ENCODE data around the gene C19orf33. TPM values are rescaled to one million over a fixed set of nuclear protein-coding genes. Genes with fewer than 3 reads are reported as not detected.
A peak's percentile ranks its signal among the peaks of the same experiment; 100 is the strongest.

C19orf33 gene
- total and polyA plus RNA-seq, 2 donors from 2014 or later = 40.3 to 43.9 TPM

- Histone ChIP-seq H3K27me3 (ENCODE audit: control insufficient read depth, insufficient read depth, low read length) (no peaks in the 10 kb centered on the region), H3K9ac (ENCODE audit: low read length in 3 of 3) (peak overlapping the region in 1 of 3 donors; percentile 42), H3K4me1 (ENCODE audit: control insufficient read depth in 2 of 3, insufficient read depth in 2 of 3, low read depth in 1 of 3, low read length in 3 of 3) (peaks cover 0 to 45% (median 43%) of the 10 kb centered on the region in 3 donors), H3K27ac (ENCODE audit: low read depth in 2 of 2, low read length in 2 of 2) (peak overlapping the region; percentile 61 to 65), H3K9me3 (ENCODE audit: control insufficient read depth in 2 of 3, insufficient read depth in 1 of 3, low read length in 3 of 3) (no peaks in the 10 kb centered on the region), H3K36me3 (ENCODE audit: control insufficient read depth in 2 of 3, insufficient read depth in 3 of 3, low read length in 3 of 3) (peaks cover 0 to 3% (median 0%) of the 10 kb centered on the region in 3 donors), H3K4me3 (ENCODE audit: low read length in 3 of 3) (no peak overlapping the region)
- intact Hi-C loops (cut with DNase I) = no loop called here
- TF ChIP-seq, protein P1, sequence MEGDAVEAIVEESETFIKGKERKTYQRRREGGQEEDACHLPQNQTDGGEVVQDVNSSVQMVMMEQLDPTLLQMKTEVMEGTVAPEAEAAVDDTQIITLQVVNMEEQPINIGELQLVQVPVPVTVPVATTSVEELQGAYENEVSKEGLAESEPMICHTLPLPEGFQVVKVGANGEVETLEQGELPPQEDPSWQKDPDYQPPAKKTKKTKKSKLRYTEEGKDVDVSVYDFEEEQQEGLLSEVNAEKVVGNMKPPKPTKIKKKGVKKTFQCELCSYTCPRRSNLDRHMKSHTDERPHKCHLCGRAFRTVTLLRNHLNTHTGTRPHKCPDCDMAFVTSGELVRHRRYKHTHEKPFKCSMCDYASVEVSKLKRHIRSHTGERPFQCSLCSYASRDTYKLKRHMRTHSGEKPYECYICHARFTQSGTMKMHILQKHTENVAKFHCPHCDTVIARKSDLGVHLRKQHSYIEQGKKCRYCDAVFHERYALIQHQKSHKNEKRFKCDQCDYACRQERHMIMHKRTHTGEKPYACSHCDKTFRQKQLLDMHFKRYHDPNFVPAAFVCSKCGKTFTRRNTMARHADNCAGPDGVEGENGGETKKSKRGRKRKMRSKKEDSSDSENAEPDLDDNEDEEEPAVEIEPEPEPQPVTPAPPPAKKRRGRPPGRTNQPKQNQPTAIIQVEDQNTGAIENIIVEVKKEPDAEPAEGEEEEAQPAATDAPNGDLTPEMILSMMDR (IDR thresholded peaks at IDR 0.05; ENCODE audit: borderline replicate concordance, extremely low read depth, insufficient read depth) = no peak
- DNase-seq (no peak), FAIRE-seq (no peak)
Observed at GRCh38 chr19:38277549-38277948, 26.5 kb upstream of the C19orf33 start.

DNA sequence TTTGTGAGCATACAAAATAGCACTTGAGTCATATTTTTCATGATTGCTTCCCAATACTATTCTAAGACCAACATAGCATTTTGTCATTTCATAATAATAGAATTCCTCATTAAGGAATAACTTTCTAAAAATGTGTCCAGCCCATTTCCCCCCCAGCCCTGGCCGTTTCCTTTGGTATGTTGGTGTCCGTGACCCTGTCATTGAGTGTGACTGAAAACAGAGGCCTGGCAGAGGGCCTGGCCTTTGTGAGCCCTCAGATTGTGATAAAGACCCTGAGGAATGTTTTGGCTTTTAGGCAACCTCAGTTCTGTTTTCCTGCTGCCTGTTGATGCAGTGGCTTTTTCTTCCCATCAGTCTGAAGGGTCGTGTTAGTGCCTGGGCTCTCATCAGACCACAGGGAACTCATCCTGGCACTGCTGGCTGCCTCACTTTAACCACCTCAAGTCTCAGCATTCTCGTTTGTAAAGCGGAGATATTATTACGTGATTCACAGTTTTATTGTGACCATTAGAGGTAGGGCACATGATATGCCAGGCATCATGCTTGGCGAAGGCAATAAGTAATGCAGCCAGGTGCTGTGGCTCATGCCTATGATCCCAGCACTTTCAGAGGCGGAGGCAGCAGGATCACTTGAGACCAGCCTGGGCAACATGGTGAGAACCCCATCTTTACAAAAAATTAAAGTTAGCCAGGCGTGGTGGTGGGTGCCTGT lies 25.9 kb upstream of the C19orf33 start:
- Histone ChIP-seq H3K4me3 (ENCODE audit: low read length in 3 of 3) (no peak overlapping the region), H3K36me3 (ENCODE audit: control insufficient read depth in 2 of 3, insufficient read depth in 3 of 3, low read length in 3 of 3) (peaks cover 0 to 3% (median 0%) of the 10 kb centered on the region in 3 donors), H3K9me3 (ENCODE audit: control insufficient read depth in 2 of 3, insufficient read depth in 1 of 3, low read length in 3 of 3) (no peaks in the 10 kb centered on the region), H3K4me1 (ENCODE audit: control insufficient read depth in 2 of 3, insufficient read depth in 2 of 3, low read depth in 1 of 3, low read length in 3 of 3) (peaks cover 0 to 44% (median 43%) of the 10 kb centered on the region in 3 donors), H3K9ac (ENCODE audit: low read length in 3 of 3) (peak overlapping the region in 1 of 3 donors; percentile 42), H3K27me3 (ENCODE audit: control insufficient read depth, insufficient read depth, low read length) (no peaks in the 10 kb centered on the region), H3K27ac (ENCODE audit: low read depth in 2 of 2, low read length in 2 of 2) (peak overlapping the region; percentile 61 to 65)
- intact Hi-C loops (cut with DNase I) = no loop called here
- peak in 2 of 5 donors; percentile 59 to 93 for DNase-seq
- TF ChIP-seq, protein P1 (IDR thresholded peaks at IDR 0.05; ENCODE audit: borderline replicate concordance, extremely low read depth, insufficient read depth) = no peak
- FAIRE-seq = no peak

DNA sequence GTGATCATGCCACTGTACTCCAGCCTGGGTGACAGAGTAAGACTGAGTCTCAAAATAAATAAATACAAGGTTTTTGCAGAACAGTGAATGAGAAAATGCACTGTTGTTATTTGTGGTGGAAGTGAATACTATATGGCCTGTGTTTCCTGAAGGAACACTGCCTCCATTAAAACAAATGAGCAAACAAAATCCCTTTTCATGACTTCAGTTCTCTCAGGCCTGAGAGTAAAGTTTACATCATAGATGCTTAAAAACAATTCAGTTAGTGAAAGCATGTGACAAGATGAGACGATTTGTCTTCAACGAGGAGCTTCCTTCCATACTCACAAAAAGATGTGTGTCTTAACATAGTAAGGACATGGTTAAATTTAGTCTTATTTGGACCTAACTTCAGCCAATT lies 25.3 kb upstream of the C19orf33 start:
- Histone ChIP-seq H3K9me3 (ENCODE audit: control insufficient read depth in 2 of 3, insufficient read depth in 1 of 3, low read length in 3 of 3) (no peaks in the 10 kb centered on the region), H3K9ac (ENCODE audit: low read length in 3 of 3) (no peak overlapping the region), H3K27me3 (ENCODE audit: control insufficient read depth, insufficient read depth, low read length) (no peaks in the 10 kb centered on the region), H3K4me1 (ENCODE audit: control insufficient read depth in 2 of 3, insufficient read depth in 2 of 3, low read depth in 1 of 3, low read length in 3 of 3) (peaks cover 0 to 42% (median 38%) of the 10 kb centered on the region in 3 donors), H3K36me3 (ENCODE audit: control insufficient read depth in 2 of 3, insufficient read depth in 3 of 3, low read length in 3 of 3) (peaks cover 0 to 3% (median 0%) of the 10 kb centered on the region in 3 donors), H3K4me3 (ENCODE audit: low read length in 3 of 3) (no peak overlapping the region), H3K27ac (ENCODE audit: low read depth in 2 of 2, low read length in 2 of 2) (peak overlapping the region; percentile 61 to 65)
- DNase-seq = no peak
- intact Hi-C loops (cut with DNase I) = no loop called here
- no peak for FAIRE-seq
- TF ChIP-seq, protein P1 (IDR thresholded peaks at IDR 0.05; ENCODE audit: borderline replicate concordance, extremely low read depth, insufficient read depth) = no peak

Data from kidney (tissue), 14 donors.